ENCODE data around the gene TJP2. TPM values are rescaled to one million over a fixed set of nuclear protein-coding genes. Genes with fewer than 3 reads are reported as not detected.

TJP2 gene
- total and polyA plus RNA-seq, 10 of the 15 experiments (the other 5 are each of a cell fraction or from before 2014, with no cell fraction given): 6.4 to 59.9 (median 29.7) TPM

DNA sequence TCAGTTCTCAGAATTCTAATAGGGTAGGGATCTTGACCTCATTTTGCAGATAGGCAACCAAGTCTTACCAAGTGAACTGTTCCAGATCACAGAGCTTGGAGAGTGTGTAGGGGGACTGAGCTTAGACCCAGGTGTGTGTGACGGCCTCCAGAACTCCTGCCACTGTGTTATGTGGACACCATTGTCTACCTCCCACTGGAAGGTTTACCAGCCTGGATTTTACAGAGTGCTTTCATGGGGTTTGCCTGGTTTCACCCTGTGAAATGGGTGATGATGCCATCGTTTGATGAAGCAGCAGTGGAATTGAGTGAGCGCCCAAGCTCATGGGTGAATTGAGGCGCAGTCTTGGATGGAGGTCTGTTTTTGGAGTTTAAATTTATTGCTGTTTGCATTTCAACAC is 23.6 kb downstream of the TJP2 start:
- FAIRE-seq (no peak), DNase-seq (ENCODE audit: low read depth, low spot score) (no peak), ATAC-seq (no peak)
- H3K36me3 ChIP-seq (ENCODE audit: control insufficient read depth in 2 of 2, insufficient read depth in 2 of 2, low read length in 1 of 2): no peaks in the 10 kb centered on the region; a peak in 2 of 4 replicates
- H2AFZ ChIP-seq (ENCODE audit: control insufficient read depth, low read depth, low read length): no peak overlapping the region
- TF ChIP-seq FOXM1 (IDR thresholded peaks at IDR 0.05; ENCODE audit: low read depth, low read length): no peak
- TF ChIP-seq WRNIP1 (IDR thresholded peaks at IDR 0.05; ENCODE audit: borderline replicate concordance, low read depth, low read length): no peak
- no peak for TF ChIP-seq SIN3A (IDR thresholded peaks at IDR 0.05; ENCODE audit: low read depth, low read length)
- TF ChIP-seq, protein P1, sequence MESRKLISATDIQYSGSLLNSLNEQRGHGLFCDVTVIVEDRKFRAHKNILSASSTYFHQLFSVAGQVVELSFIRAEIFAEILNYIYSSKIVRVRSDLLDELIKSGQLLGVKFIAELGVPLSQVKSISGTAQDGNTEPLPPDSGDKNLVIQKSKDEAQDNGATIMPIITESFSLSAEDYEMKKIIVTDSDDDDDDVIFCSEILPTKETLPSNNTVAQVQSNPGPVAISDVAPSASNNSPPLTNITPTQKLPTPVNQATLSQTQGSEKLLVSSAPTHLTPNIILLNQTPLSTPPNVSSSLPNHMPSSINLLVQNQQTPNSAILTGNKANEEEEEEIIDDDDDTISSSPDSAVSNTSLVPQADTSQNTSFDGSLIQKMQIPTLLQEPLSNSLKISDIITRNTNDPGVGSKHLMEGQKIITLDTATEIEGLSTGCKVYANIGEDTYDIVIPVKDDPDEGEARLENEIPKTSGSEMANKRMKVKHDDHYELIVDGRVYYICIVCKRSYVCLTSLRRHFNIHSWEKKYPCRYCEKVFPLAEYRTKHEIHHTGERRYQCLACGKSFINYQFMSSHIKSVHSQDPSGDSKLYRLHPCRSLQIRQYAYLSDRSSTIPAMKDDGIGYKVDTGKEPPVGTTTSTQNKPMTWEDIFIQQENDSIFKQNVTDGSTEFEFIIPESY (IDR thresholded peaks at IDR 0.05): no peak
- TF ChIP-seq CBX3 (IDR thresholded peaks at IDR 0.05; ENCODE audit: borderline replicate concordance, low read depth): no peak
- TF ChIP-seq PML (IDR thresholded peaks at IDR 0.05; ENCODE audit: low read length): no peak
- TF ChIP-seq CREM (IDR thresholded peaks at IDR 0.05; ENCODE audit: low read depth): no peak
- no peak for TF ChIP-seq RCOR1 (conservative IDR thresholded peaks at IDR 0.05; ENCODE audit: low read depth, low read length)
- no peak for TF ChIP-seq BCL11A (IDR thresholded peaks at IDR 0.05; ENCODE audit: low read depth, low read length)
- TF ChIP-seq, protein P2, sequence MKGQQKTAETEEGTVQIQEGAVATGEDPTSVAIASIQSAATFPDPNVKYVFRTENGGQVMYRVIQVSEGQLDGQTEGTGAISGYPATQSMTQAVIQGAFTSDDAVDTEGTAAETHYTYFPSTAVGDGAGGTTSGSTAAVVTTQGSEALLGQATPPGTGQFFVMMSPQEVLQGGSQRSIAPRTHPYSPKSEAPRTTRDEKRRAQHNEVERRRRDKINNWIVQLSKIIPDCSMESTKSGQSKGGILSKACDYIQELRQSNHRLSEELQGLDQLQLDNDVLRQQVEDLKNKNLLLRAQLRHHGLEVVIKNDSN (IDR thresholded peaks at IDR 0.05; ENCODE audit: borderline replicate concordance, extremely low read length, insufficient read depth, low read depth, low read length): no peak
- TF ChIP-seq IKZF2 (IDR thresholded peaks at IDR 0.05): no peak
- POLR2A ChIA-PET: interaction anchor here (0.5 kb wide), 1 partner anchor 616 kb away, joined by 3 read pairs; no protein-coding TSS in a partner anchor
- H3K9me3 ChIP-seq (replicated peaks; ENCODE audit: control insufficient read depth, insufficient read depth, low read length): no peaks in the 10 kb centered on the region
- H3K4me1 ChIP-seq (ENCODE audit: control insufficient read depth, insufficient read depth, low read length): no peaks in the 10 kb centered on the region
- H3K4me3 ChIP-seq: no peak overlapping the region
- H3K27me3 ChIP-seq (replicated peaks in 1 of 2; ENCODE audit: control insufficient read depth in 2 of 2, insufficient read depth in 2 of 2, low read length in 1 of 2): no peaks in the 10 kb centered on the region
- H4K20me1 ChIP-seq (ENCODE audit: control insufficient read depth, insufficient read depth): 0 out of 2 replicates have a peak, but pooled peaks cover 3% of the 10 kb centered on the region
- H3K79me2 ChIP-seq (ENCODE audit: control insufficient read depth, insufficient read depth, low read length): peaks cover 27% of the 10 kb centered on the region
- CTCF ChIA-PET: interaction anchor here (1.0 to 10.1 kb wide), 4 partner anchors 20 to 162 kb away, joined by 3 to 134 read pairs (median 6); partner anchors contain the start of genes FXN and TJP2
- no TSS peak for BruUV-seq (replicated peaks)
- no peak overlapping the region for H3K4me2 ChIP-seq (ENCODE audit: control insufficient read depth, insufficient read depth)
- no peak overlapping the region for H3K27ac ChIP-seq (ENCODE audit: control insufficient read depth, insufficient read depth)
- RAD21 ChIA-PET (ENCODE audit: unreplicated experiment): interaction anchor here (1.1 to 8.9 kb wide), 2 partner anchors 21 to 142 kb away, joined by 3 to 159 read pairs; no protein-coding TSS in a partner anchor
- in situ Hi-C loops (cut with MboI) (loop anchor here (5.0 kb wide), 1 partner anchor 140 kb away; no protein-coding TSS in a partner anchor), intact Hi-C loops (cut with micrococcal nuclease; ENCODE audit: unreplicated experiment) (no loop called here)
- SMC1A ChIA-PET (ENCODE audit: uncharacterized antibody, unreplicated experiment): interaction anchor here (0.6 kb wide), 1 partner anchor 44 kb away, joined by 3 read pairs; no protein-coding TSS in a partner anchor
- no peak overlapping the region for H3K9ac ChIP-seq (ENCODE audit: control insufficient read depth, insufficient read depth, low read length)
- 98% methylated on average over 4 of the region's 4 CpGs for WGBS (ENCODE audit: insufficient coverage, insufficient replicate concordance, low lambda C conversion rate, missing lambda C conversion rate)

Measured in GM12878 (cell line).